Spleen (tissue), 7 donors: ENCODE measurements around the gene ARHGEF2.

Experiments used
- CTCF ChIP-seq, 11 experiments: fragments of 200-600 bp in 7 of 11; fragments of 450-650 bp in 4 of 11; sonication (generic) in 4 of 11; IDR thresholded peaks in 8 of 11; conservative IDR thresholded peaks in 3 of 11; 1 replicate in 7 of 11; 2 replicates in 4 of 11; pipeline versions ENCODE4 v1.4.0 to v1.8.0; 2016 to 2021; ENCODE audit warnings: antibody characterized with exemption in 11 of 11, inconsistent platforms in 4 of 11, mild to moderate bottlenecking in 1 of 11
- POLR2A ChIP-seq, 3 donors: fragments of 450-650 bp; IDR thresholded peaks; one replicate each; pipeline ENCODE4 v1.5.1; 2017; ENCODE audit warnings: antibody characterized with exemption in 3 of 3, mild to moderate bottlenecking in 1 of 3
- donor health status: DM: no; HTN: no; CAD: no; lungs with moderate emphysema.
- donor health status: DM: no; HTN: no; CAD: no.
- donor health status: DM: no; HTN: no; CAD: no.

- no peak for TF ChIP-seq CTCF (IDR thresholded peaks at IDR 0.05 in 8 of 11, conservative IDR thresholded peaks at IDR 0.05 in 3 of 11)
- TF ChIP-seq POLR2A (IDR thresholded peaks at IDR 0.05), result no peak
These were observed 22.8 kb upstream of the ARHGEF2 start for GRCh38 chr1:156001021-156001661.
